BE2C (cell line): ENCODE data around the gene UBE2E1.

Experiments used
- DNase-seq: peaks from one replicate; pipeline ENCODE4 v3.0.0-alpha.2; 2020
- H3K27me3 ChIP-seq: fragments of 250-450 bp; sonication (Bioruptor Pico); 2 replicates; pipeline ENCODE4 v1.5.1; 2020; ENCODE audit warnings: mild to moderate bottlenecking
- H3K36me3 ChIP-seq: fragments of 250-450 bp; sonication (Bioruptor Pico); 2 replicates; pipeline ENCODE4 v1.5.1; 2020; ENCODE audit warnings: mild to moderate bottlenecking
- H3K4me1 ChIP-seq: fragments of 250-450 bp; sonication (Bioruptor Pico); 2 replicates; pipeline ENCODE4 v1.5.1; 2020
- H3K4me3 ChIP-seq: 2 replicates; pipeline ENCODE4 v1.5.1; 2011; ENCODE audit warnings: low read depth, low read length
- H3K9me3 ChIP-seq: fragments of 250-450 bp; sonication (Bioruptor Pico); 2 replicates; pipeline ENCODE4 v1.5.1; 2020
- TF ChIP-seq, protein P1 (sequence below): IDR thresholded peaks from 2 replicates; pipeline ENCODE4 v1.5.1; 2012; ENCODE audit warnings: mild to moderate bottlenecking, low read depth, low read length

The UBE2E1 gene

DNA sequence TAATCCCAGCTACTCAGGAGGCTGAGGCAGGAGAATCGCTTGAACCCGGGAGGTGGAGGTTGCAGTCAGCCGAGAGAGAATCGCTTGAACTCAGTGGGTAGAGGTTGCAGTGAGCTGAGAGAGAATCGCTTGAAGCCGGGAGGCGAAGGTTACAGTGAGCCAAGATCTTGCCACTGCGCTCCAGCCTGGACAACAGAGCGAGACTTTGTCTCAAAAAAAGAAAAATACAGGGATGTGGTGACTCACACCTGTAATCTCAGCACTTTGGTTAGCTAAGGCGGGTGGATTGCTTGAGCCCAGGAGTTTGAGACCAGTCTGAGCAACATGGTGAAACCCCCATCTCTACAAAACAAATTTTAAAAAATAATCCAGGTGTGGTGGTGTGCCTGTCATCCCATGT is 26.8 kb downstream of the UBE2E1 start:
- no peaks in the 10 kb centered on the region for H3K4me1 ChIP-seq
- no peak for DNase-seq
- H3K27me3 ChIP-seq: no peaks in the 10 kb centered on the region
- H3K9me3 ChIP-seq: no peaks in the 10 kb centered on the region
- TF ChIP-seq, protein P1, sequence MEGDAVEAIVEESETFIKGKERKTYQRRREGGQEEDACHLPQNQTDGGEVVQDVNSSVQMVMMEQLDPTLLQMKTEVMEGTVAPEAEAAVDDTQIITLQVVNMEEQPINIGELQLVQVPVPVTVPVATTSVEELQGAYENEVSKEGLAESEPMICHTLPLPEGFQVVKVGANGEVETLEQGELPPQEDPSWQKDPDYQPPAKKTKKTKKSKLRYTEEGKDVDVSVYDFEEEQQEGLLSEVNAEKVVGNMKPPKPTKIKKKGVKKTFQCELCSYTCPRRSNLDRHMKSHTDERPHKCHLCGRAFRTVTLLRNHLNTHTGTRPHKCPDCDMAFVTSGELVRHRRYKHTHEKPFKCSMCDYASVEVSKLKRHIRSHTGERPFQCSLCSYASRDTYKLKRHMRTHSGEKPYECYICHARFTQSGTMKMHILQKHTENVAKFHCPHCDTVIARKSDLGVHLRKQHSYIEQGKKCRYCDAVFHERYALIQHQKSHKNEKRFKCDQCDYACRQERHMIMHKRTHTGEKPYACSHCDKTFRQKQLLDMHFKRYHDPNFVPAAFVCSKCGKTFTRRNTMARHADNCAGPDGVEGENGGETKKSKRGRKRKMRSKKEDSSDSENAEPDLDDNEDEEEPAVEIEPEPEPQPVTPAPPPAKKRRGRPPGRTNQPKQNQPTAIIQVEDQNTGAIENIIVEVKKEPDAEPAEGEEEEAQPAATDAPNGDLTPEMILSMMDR: no peak
- H3K36me3 ChIP-seq: no peaks in the 10 kb centered on the region
- no peak overlapping the region for H3K4me3 ChIP-seq

DNA sequence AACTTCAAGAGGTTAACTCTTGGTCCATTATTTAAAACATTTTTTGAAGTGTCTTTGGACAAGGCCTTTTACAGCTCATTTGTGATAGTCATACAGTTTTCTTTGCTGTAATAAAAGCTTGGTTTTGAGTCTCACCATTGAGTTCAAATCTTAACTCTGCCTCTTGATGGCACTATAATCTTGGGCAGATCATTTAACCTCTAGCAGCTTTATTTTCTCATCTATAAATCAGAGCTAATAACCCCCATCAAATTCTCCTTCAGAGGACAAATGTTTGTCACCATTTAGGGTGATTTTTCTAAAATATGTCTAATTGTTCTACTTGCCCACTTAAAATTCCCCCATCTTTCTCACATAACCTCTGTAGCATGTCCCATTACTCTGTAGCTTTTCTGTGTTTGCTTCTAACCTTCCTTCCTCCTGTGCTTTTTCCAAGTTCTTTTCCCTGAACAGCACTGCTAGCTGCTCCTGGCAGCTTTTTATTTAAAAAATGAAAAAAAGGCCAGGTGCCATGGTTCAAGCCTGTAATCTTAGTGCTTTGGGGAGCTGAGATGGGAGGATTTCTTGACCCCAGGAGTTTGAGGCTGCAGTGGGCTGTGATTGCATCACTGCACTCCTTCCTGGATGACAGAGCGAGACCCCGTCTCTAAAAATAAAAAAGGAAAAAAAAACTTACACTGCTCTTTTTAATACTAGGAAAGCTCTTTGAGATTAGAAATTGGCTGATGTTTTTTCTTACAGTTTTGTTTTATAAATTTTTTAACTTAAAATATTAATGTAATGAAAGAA is 28.5 kb downstream of the UBE2E1 start:
- Histone ChIP-seq H3K9me3 (no peaks in the 10 kb centered on the region), H3K4me1 (no peaks in the 10 kb centered on the region), H3K36me3 (no peaks in the 10 kb centered on the region), H3K4me3 (no peak overlapping the region), H3K27me3 (no peaks in the 10 kb centered on the region)
- TF ChIP-seq, protein P1: peak; percentile 28; the same call in 1 of the 2 replicates
- DNase-seq: no peak

DNA sequence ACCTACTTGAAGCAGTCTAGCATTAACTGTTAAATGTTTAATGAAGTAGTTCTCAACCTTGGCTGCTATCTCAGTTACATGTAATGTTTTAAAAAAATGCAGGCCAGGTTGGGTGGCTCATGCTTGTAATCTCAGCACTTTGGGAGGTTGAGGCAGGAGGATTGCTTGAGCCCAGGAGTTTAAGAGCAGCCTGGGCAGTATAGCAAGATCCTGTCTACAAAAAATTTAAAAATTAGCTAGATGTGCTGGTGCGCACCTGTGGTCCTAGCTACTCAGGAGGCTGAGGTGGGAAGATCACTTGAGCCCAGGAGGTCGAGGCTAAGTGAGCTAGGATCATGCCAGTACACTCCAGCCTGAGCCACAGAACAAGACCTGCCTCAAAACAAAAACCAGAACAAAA is 29.3 kb downstream of the UBE2E1 start:
- Histone ChIP-seq H3K4me3 (no peak overlapping the region), H3K4me1 (no peaks in the 10 kb centered on the region), H3K36me3 (no peaks in the 10 kb centered on the region), H3K27me3 (no peaks in the 10 kb centered on the region), H3K9me3 (no peaks in the 10 kb centered on the region)
- TF ChIP-seq, protein P1: no peak
- no peak for DNase-seq

DNA sequence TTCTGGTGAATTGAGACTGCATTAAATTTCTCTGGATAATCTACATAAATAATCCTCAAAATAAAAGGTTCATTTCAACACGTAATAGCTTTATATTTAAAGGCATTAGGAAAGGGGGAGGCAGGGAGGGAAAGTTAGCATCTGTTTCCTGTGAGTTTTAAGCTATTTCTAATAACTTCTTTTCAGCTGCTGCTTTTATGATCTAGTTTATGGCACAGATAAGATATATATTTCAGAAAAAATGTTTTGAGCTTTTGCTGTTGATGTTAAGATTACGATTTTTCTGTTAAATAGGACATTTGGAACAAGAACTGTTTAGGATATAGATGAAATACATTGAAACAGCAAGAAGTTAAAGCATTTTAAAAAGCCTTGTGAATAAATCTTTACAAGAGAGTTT is 30.0 kb downstream of the UBE2E1 start:
- TF ChIP-seq, protein P1: no peak
- Histone ChIP-seq H3K27me3 (no peaks in the 10 kb centered on the region), H3K4me3 (no peak overlapping the region), H3K4me1 (no peaks in the 10 kb centered on the region), H3K9me3 (no peaks in the 10 kb centered on the region), H3K36me3 (no peaks in the 10 kb centered on the region)
- no peak for DNase-seq

DNA sequence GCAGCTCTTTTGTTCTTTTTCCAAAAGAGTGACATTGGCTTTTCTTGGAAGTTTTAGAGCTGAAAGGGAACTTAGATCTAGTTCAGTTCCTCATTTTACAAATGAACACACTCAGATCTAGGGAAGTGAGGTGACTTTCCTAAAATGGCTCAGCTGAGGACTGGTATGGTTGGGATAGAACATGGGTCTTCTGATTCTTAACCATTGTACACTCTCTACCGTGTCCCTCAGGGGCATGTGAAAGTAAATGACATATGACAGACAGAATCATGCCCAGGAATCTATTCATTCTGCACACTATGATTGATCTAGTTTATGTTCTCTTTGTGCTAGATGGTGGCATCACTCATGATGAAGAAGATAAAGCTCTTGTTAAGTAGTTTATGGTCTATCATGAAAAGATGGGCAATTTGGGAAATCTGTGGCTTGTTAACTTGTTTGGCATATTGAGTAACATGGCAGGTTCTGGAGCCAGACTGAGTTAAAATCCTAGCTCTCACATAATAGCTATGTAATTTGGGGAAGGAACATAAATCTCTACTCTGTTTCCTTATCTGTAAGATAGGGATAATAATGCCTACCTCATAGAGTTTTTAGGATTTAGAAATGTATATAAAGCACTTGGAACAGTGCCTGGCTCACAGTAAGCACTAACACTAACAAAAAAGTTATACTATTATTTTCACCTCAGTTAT is 30.9 kb downstream of the UBE2E1 start:
- Histone ChIP-seq H3K4me1 (no peaks in the 10 kb centered on the region), H3K36me3 (no peaks in the 10 kb centered on the region), H3K27me3 (no peaks in the 10 kb centered on the region), H3K9me3 (no peaks in the 10 kb centered on the region), H3K4me3 (no peak overlapping the region)
- TF ChIP-seq, protein P1: no peak
- DNase-seq: no peak

DNA sequence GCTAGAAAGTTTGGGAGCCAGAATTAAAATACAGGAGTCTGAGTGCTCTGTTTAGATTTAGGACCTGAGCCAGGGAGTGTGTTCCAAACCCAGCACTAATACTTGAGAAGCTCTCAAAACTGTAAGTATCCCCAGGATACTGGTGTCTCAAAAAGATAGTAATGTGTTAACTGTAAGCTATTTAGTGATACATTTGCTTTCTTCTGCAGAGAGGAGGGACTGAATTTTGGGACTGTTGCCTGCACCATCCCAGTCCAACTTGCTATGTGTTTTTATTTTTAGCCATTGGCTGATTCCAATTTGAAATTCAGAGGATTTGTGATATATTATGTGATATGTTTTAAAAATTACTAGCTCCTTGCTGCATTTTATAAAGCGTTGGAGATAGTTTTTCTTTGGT is 31.5 kb downstream of the UBE2E1 start:
- no peaks in the 10 kb centered on the region for H3K27me3 ChIP-seq
- TF ChIP-seq, protein P1: no peak
- H3K4me3 ChIP-seq: no peak overlapping the region
- no peaks in the 10 kb centered on the region for H3K4me1 ChIP-seq
- H3K9me3 ChIP-seq: no peaks in the 10 kb centered on the region
- DNase-seq: no peak
- no peaks in the 10 kb centered on the region for H3K36me3 ChIP-seq
